LNCAP (cell line): ENCODE measurements around the gene B3GNT9.

Experiments used
- CTCF ChIP-seq: fragments of 450-650 bp; IDR thresholded peaks from 2 replicates; pipeline ENCODE4 v1.5.1; 2017; ENCODE audit warnings: mild to moderate bottlenecking

B3GNT9 gene

GRCh38 chr16:67150833-67151396 is at the start of gene B3GNT9:
B3GNT9 (minus strand) TSS chr16:67150998; CDS start chr16:67150485, 513 bp downstream.
- no peak for TF ChIP-seq CTCF

- no peak for TF ChIP-seq CTCF
These were observed 49.7 kb upstream of the B3GNT9 start for GRCh38 chr16:67200491-67200890.

- TF ChIP-seq CTCF: no peak; the same call in none of the 2 replicates
These were observed 49.0 kb upstream of the B3GNT9 start for GRCh38 chr16:67199808-67200198.

- peak; percentile 72 for TF ChIP-seq CTCF
These were observed 48.4 kb upstream of the B3GNT9 start, which contains the start of gene ELMO3 for GRCh38 chr16:67199011-67199807. ELMO3 (plus strand) TSS chr16:67199131; CDS start chr16:67199327, 196 bp downstream.

- peak; percentile 68 for TF ChIP-seq CTCF
These were observed 47.5 kb upstream of the B3GNT9 start for GRCh38 chr16:67198238-67198734.

- no peak for TF ChIP-seq CTCF
These were observed 46.9 kb upstream of the B3GNT9 start for GRCh38 chr16:67197704-67198103.

- no peak for TF ChIP-seq CTCF
These were observed 46.1 kb upstream of the B3GNT9 start for GRCh38 chr16:67196881-67197280.
